ENCODE results near the gene DLK2. TPM values are rescaled to one million over a fixed set of nuclear protein-coding genes. Genes with fewer than 3 reads are reported as not detected.
"Not testable (repeated sequence)": the region's sequence is repeated elsewhere in the genome, so short reads cannot be mapped to it uniquely, and the experiment has no call there.

The DLK2 gene
- polyA plus RNA-seq, result under 1 TPM in 1 of 3 donors, not detected in 2; 0.11 TPM

- peak within 1 kb of the TSS; percentile 85 to 95 (median 86) for H3K4me3 Mint-ChIP-seq
- DNase-seq, result peak in 2 of 3 donors; percentile 8 to 27
- H3K9me3 Mint-ChIP-seq, result no peaks in the 10 kb centered on the region
- H3K27me3 Mint-ChIP-seq (ENCODE audit: low read depth in 3 of 3), result peaks cover 3 to 8% (median 3%) of the 10 kb centered on the region in 3 donors
- H3K27ac Mint-ChIP-seq, result peak within 1 kb of the TSS; percentile 18 to 78 (median 50)
- peaks cover 0 to 8% (median 0%) of the 10 kb centered on the region in 3 donors for H3K36me3 Mint-ChIP-seq
- H3K4me1 Mint-ChIP-seq, result peaks cover 12 to 13% of the 10 kb centered on the region in 2 donors
These were observed at the start of gene DLK2 for GRCh38 chr6:43455531-43456428. Gene DLK2, minus strand, starts transcription at chr6:43455548. Its CDS starts 723 bp downstream, at chr6:43454825.

- H3K27ac Mint-ChIP-seq, result peak overlapping the region in 1 of 6 donors; percentile 70
- DNase-seq, result no peak
- H3K36me3 Mint-ChIP-seq, result peaks cover 15 to 42% (median 24%) of the 10 kb centered on the region in 3 donors
- no peak overlapping the region for H3K4me3 Mint-ChIP-seq
- H3K4me1 Mint-ChIP-seq, result peaks cover 3 to 5% of the 10 kb centered on the region in 2 donors
- H3K27me3 Mint-ChIP-seq (ENCODE audit: low read depth in 3 of 3), result peaks cover 5 to 11% (median 9%) of the 10 kb centered on the region in 3 donors
- no peaks in the 10 kb centered on the region for H3K9me3 Mint-ChIP-seq
These were observed 48.1 kb upstream of the DLK2 start for GRCh38 chr6:43503443-43503842.

- H3K27me3 Mint-ChIP-seq (ENCODE audit: low read depth in 3 of 3), result peaks cover 3 to 7% (median 5%) of the 10 kb centered on the region in 3 donors
- H3K4me1 Mint-ChIP-seq, result peaks cover 3 to 5% of the 10 kb centered on the region in 2 donors
- DNase-seq, result no peak
- H3K36me3 Mint-ChIP-seq, result peaks cover 15 to 42% (median 24%) of the 10 kb centered on the region in 3 donors
- H3K27ac Mint-ChIP-seq, result no peak overlapping the region
- no peaks in the 10 kb centered on the region for H3K9me3 Mint-ChIP-seq
- H3K4me3 Mint-ChIP-seq, result no peak overlapping the region
These were observed 47.3 kb upstream of the DLK2 start for GRCh38 chr6:43502666-43503065.

GRCh38 chr6:43500921-43501320, 45.6 kb upstream of the DLK2 start:
- Mint-ChIP-seq H3K27ac (peak overlapping the region in 1 of 6 donors; percentile 79), H3K4me1 (peaks cover 1 to 3% of the 10 kb centered on the region in 2 donors), H3K9me3 (no peaks in the 10 kb centered on the region), H3K27me3 (ENCODE audit: low read depth in 3 of 3) (peaks cover 0 to 4% (median 3%) of the 10 kb centered on the region in 3 donors), H3K36me3 (peaks cover 15 to 37% (median 24%) of the 10 kb centered on the region in 3 donors), H3K4me3 (no peak overlapping the region)
- no peak for DNase-seq

GRCh38 chr6:43499028-43499815, 43.9 kb upstream of the DLK2 start:
- Mint-ChIP-seq H3K4me3 (no peak overlapping the region), H3K4me1 (peaks cover 16 to 19% of the 10 kb centered on the region in 2 donors), H3K27ac (peak overlapping the region in 2 of 6 donors; percentile 19 to 36), H3K27me3 (ENCODE audit: low read depth in 3 of 3) (peaks cover 0 to 3% (median 3%) of the 10 kb centered on the region in 3 donors), H3K36me3 (peaks cover 18 to 29% (median 24%) of the 10 kb centered on the region in 3 donors), H3K9me3 (no peaks in the 10 kb centered on the region)
- no peak for DNase-seq

- DNase-seq; H3K9me3 Mint-ChIP-seq; H3K27ac Mint-ChIP-seq; H3K4me3 Mint-ChIP-seq; H3K27me3 Mint-ChIP-seq (ENCODE audit: low read depth in 3 of 3): not testable (repeated sequence)
- peaks cover 14 to 28% (median 18%) of the 10 kb centered on the region in 3 donors for H3K36me3 Mint-ChIP-seq
- H3K4me1 Mint-ChIP-seq, result peaks cover 25% of the 10 kb centered on the region in 2 donors
These were observed 42.9 kb upstream of the DLK2 start for GRCh38 chr6:43498291-43498690.

GRCh38 chr6:43497689-43498088, 42.3 kb upstream of the DLK2 start:
- peak overlapping the region in 1 of 6 donors; percentile 55 for H3K27ac Mint-ChIP-seq
- peaks cover 28 to 30% of the 10 kb centered on the region in 2 donors for H3K4me1 Mint-ChIP-seq
- H3K4me3 Mint-ChIP-seq, result no peak overlapping the region
- peaks cover 14 to 25% (median 18%) of the 10 kb centered on the region in 3 donors for H3K36me3 Mint-ChIP-seq
- peaks cover 0 to 3% (median 3%) of the 10 kb centered on the region in 3 donors for H3K27me3 Mint-ChIP-seq (ENCODE audit: low read depth in 3 of 3)
- no peaks in the 10 kb centered on the region for H3K9me3 Mint-ChIP-seq
- DNase-seq, result no peak

- peaks cover 13 to 21% (median 17%) of the 10 kb centered on the region in 3 donors for H3K36me3 Mint-ChIP-seq
These were observed 41.7 kb upstream of the DLK2 start for GRCh38 chr6:43497129-43497396.

GRCh38 chr6:43496370-43497128, 41.2 kb upstream of the DLK2 start:
- no peaks in the 10 kb centered on the region for H3K9me3 Mint-ChIP-seq
- H3K36me3 Mint-ChIP-seq, result peaks cover 8 to 16% (median 11%) of the 10 kb centered on the region in 3 donors
- peaks cover 0 to 3% (median 2%) of the 10 kb centered on the region in 3 donors for H3K27me3 Mint-ChIP-seq (ENCODE audit: low read depth in 3 of 3)
- H3K4me3 Mint-ChIP-seq, result no peak overlapping the region
- no peak for DNase-seq
- peaks cover 30 to 33% of the 10 kb centered on the region in 2 donors for H3K4me1 Mint-ChIP-seq
- H3K27ac Mint-ChIP-seq, result no peak overlapping the region

More at GRCh38 chr6:43497129-43497396, 41.7 kb upstream of the DLK2 start:
- Mint-ChIP-seq H3K4me1 (peaks cover 30 to 32% of the 10 kb centered on the region in 2 donors), H3K4me3 (no peak overlapping the region), H3K9me3 (no peaks in the 10 kb centered on the region), H3K27me3 (ENCODE audit: low read depth in 3 of 3) (peaks cover 0 to 3% (median 3%) of the 10 kb centered on the region in 3 donors), H3K27ac (no peak overlapping the region)
- DNase-seq, result no peak

- peak in 2 of 3 donors; percentile 29 to 43 for DNase-seq
- H3K27ac Mint-ChIP-seq, result peak overlapping the region; percentile 70 to 89 (median 80)
- H3K27me3 Mint-ChIP-seq (ENCODE audit: low read depth in 3 of 3), result peaks cover 0 to 2% (median 0%) of the 10 kb centered on the region in 3 donors
- H3K4me1 Mint-ChIP-seq, result peaks cover 30 to 33% of the 10 kb centered on the region in 2 donors
- H3K4me3 Mint-ChIP-seq, result peak overlapping the region; percentile 53 to 83 (median 72)
- peaks cover 3 to 7% (median 5%) of the 10 kb centered on the region in 3 donors for H3K36me3 Mint-ChIP-seq
- no peaks in the 10 kb centered on the region for H3K9me3 Mint-ChIP-seq
These were observed 40.1 kb upstream of the DLK2 start for GRCh38 chr6:43495409-43495941.

GRCh38 chr6:43494766-43495165, 39.4 kb upstream of the DLK2 start:
- Mint-ChIP-seq H3K4me1 (peaks cover 30 to 36% of the 10 kb centered on the region in 2 donors), H3K36me3 (peaks cover 3 to 4% (median 3%) of the 10 kb centered on the region in 3 donors), H3K9me3 (no peaks in the 10 kb centered on the region), H3K4me3 (peak overlapping the region; percentile 53 to 83 (median 72)), H3K27ac (peak overlapping the region; percentile 70 to 89 (median 80)), H3K27me3 (ENCODE audit: low read depth in 3 of 3) (peaks cover 0 to 2% (median 1%) of the 10 kb centered on the region in 3 donors)
- no peak for DNase-seq

- Mint-ChIP-seq H3K36me3 (peaks cover 0 to 3% (median under 1%) of the 10 kb centered on the region in 3 donors), H3K9me3 (no peaks in the 10 kb centered on the region), H3K27me3 (ENCODE audit: low read depth in 3 of 3) (peaks cover 0 to 2% (median 1%) of the 10 kb centered on the region in 3 donors), H3K4me3 (peak overlapping the region in 2 of 5 donors; percentile 14 to 48), H3K4me1 (peaks cover 30 to 36% of the 10 kb centered on the region in 2 donors), H3K27ac (peak overlapping the region in 4 of 6 donors; percentile 22 to 75 (median 72))
- no peak for DNase-seq
These were observed 39.0 kb upstream of the DLK2 start for GRCh38 chr6:43494321-43494720.

Data from immature natural killer cell (primary cell).